GM19240 (cell line): Measurements from ENCODE around the gene AHDC1.
A peak's percentile ranks its signal among the peaks of the same experiment; 100 is the strongest.
"Not testable (repeated sequence)": the region's sequence is repeated elsewhere in the genome, so short reads cannot be mapped to it uniquely, and the experiment has no call there.

ENCODE experiments used
- DNase-seq: peaks from one replicate; pipeline ENCODE4 v3.0.0; 2011; ENCODE audit warnings: low spot score; ENCODE audit not compliant: insufficient read length

Gene AHDC1

GRCh38 chr1:27566462-27567145 is 37.3 kb downstream of the AHDC1 start:
- no peak for DNase-seq

GRCh38 chr1:27564710-27565649 is 39.0 kb downstream of the AHDC1 start:
- no peak for DNase-seq

- no peak for DNase-seq
Observed at GRCh38 chr1:27563591-27564471, 40.1 kb downstream of the AHDC1 start.

GRCh38 chr1:27563341-27563590 is 40.7 kb downstream of the AHDC1 start:
- no peak for DNase-seq

GRCh38 chr1:27562534-27563340 is 41.2 kb downstream of the AHDC1 start:
- DNase-seq = no peak

GRCh38 chr1:27562021-27562420 is 41.9 kb downstream of the AHDC1 start:
- DNase-seq = no peak

GRCh38 chr1:27561124-27561899 is 42.6 kb downstream of the AHDC1 start:
- DNase-seq = no peak

GRCh38 chr1:27560268-27561123 is 43.4 kb downstream of the AHDC1 start:
- DNase-seq = no peak

GRCh38 chr1:27559466-27560030 is 44.4 kb downstream of the AHDC1 start:
- DNase-seq = no peak

GRCh38 chr1:27557596-27558340 is 46.2 kb downstream of the AHDC1 start:
- no peak for DNase-seq

- DNase-seq = peak; percentile 96
Observed at GRCh38 chr1:27556781-27557595, 47.0 kb downstream of the AHDC1 start.

GRCh38 chr1:27556435-27556780 is 47.5 kb downstream of the AHDC1 start:
- DNase-seq = no peak

- peak; percentile 74 for DNase-seq
Observed at GRCh38 chr1:27555700-27556424, 48.1 kb downstream of the AHDC1 start.

GRCh38 chr1:27554759-27555699 is 48.9 kb downstream of the AHDC1 start:
- DNase-seq = no peak

GRCh38 chr1:27554293-27554692 is 49.7 kb downstream of the AHDC1 start:
- DNase-seq = no peak

GRCh38 chr1:27553823-27554222 is 50.1 kb downstream of the AHDC1 start:
- DNase-seq = not testable (repeated sequence)
